ENCODE results near the gene AP4B1.

- TF ChIP-seq, protein P1, sequence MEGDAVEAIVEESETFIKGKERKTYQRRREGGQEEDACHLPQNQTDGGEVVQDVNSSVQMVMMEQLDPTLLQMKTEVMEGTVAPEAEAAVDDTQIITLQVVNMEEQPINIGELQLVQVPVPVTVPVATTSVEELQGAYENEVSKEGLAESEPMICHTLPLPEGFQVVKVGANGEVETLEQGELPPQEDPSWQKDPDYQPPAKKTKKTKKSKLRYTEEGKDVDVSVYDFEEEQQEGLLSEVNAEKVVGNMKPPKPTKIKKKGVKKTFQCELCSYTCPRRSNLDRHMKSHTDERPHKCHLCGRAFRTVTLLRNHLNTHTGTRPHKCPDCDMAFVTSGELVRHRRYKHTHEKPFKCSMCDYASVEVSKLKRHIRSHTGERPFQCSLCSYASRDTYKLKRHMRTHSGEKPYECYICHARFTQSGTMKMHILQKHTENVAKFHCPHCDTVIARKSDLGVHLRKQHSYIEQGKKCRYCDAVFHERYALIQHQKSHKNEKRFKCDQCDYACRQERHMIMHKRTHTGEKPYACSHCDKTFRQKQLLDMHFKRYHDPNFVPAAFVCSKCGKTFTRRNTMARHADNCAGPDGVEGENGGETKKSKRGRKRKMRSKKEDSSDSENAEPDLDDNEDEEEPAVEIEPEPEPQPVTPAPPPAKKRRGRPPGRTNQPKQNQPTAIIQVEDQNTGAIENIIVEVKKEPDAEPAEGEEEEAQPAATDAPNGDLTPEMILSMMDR (IDR thresholded peaks at IDR 0.05; ENCODE audit: insufficient read depth, low read length, poor library complexity, severe bottlenecking), result no peak
- TF ChIP-seq EZH2phosphoT487 (conservative IDR thresholded peaks at IDR 0.05; ENCODE audit: low read length), result no peak
Observed at GRCh38 chr1:113913312-113913668, 8.7 kb upstream of the AP4B1 start.
